ENCODE measurements around the gene CD40.

Gene CD40

DNA sequence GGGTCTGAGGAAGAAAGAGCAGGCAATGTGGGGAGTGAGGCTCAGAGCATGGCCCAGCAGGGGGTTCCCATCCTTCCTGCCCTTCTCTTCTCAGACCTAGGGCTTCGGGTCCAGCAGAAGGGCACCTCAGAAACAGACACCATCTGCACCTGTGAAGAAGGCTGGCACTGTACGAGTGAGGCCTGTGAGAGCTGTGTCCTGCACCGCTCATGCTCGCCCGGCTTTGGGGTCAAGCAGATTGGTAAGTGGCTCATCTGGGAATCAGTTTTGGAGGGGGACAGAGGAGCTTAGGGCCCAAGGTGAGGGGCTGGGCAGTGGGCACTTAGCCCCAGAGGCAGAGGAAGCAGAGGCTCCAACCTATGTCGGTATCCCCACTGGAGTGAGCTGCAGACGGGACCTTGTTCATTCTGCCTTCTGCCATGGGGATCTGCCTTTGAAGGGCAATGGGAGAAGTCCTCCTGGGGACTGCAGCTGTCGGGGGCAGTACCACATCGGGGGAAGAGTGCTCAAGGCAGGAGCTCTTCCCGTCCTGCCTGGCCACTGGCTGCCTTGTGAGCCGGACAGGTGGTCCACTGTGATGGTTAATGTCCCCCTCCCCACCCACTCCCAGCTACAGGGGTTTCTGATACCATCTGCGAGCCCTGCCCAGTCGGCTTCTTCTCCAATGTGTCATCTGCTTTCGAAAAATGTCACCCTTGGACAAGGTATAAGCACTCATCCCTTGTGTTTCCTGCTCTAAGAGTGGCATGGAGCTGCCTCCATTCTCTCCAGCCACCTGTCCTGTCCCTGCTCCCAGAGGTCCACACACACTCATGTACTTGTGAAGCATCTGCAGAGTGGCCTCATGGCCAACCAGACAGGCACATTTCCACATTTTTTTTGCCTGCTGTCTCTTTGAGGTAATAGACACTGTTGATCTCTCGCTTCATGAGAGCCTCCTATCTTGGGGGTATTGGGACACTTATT is 4.7 kb downstream of the CD40 start:
- DNase-seq (ENCODE audit: low read depth) = no peak

GRCh38 chr20:46123482-46124245 is 5.5 kb downstream of the CD40 start:
- DNase-seq (ENCODE audit: low read depth) = no peak

DNA sequence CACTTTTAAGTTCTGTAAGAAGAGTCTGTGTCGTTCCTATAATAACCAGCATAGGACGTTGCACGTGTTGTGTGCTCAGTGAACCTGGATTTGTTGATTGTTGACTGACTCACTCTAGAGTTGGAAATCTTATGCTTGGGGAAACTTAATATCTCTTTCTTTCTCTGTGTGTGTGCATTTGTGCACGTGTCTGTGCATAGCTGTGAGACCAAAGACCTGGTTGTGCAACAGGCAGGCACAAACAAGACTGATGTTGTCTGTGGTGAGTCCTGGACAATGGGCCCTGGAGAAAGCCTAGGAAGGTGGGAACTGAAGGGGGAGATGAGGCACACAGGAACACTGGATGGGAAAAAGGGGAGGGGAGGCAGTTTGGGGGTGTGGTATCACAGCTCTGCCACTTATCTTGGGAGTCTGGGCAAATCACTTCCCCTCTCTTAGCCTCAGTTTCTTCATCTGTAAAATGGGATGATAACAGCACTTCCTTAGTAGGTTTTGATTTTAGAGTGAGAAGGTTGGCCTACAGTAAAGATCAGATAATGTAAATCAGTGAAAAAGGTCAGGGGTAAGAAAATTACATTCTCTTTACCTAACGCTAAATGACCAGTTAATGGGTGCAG is 8.4 kb downstream of the CD40 start:
- DNase-seq (ENCODE audit: low read depth) = no peak

DNA sequence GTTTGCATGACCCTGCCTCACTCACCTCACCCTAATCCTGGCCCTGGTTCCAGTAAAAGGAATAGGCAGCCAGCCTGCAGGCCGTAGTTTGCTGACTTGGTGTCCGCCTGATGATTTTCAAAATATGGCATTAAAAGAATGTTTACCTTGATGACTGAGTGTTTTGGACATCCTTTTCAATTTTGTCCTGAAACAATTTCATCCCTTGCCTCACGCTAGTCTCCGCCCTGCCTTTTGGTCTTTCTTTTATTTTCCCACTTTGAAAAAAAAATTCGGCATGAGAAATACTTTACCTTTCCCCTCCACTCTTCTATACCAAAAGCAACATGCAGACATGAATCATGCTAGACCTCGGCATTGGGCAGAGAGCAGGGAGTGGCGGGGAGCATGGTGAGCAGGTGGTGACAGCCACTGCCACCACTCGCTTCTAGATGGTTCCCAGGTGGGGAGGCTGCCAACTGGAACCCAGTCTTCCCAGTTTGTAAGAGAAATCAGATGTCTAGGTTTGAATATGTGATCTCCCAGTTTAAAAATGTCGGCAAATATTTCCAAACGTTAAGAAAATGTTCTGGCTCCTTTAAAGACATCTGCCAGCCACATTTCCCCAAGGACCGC is 9.4 kb downstream of the CD40 start:
- DNase-seq (ENCODE audit: low read depth) = no peak

GRCh38 chr20:46128310-46129151 is 10.4 kb downstream of the CD40 start:
- DNase-seq (ENCODE audit: low read depth) = no peak

GRCh38 chr20:46129955-46130481 is 11.9 kb downstream of the CD40 start:
- no peak for DNase-seq (ENCODE audit: low read depth)

DNA sequence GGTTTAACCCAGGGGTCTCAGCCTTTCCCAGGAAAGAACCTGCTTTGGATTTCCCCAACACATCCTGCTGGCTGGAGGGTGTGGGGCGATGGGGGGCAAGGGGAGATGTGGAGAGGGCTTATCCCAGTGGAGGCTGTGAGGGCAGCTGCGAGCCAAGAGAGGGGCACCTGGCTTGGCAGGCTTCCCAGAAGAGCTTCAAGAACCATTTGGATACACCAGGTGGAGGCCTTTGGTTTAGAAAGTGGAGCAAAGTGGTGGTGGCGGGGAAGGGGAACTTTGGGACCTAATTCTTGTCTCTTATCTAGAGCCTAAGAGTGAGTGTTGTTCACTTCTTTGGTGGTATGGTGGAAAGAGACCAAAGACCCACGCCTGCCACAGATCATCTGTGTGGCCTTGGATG is 12.4 kb downstream of the CD40 start:
- no peak for DNase-seq (ENCODE audit: low read depth)

DNA sequence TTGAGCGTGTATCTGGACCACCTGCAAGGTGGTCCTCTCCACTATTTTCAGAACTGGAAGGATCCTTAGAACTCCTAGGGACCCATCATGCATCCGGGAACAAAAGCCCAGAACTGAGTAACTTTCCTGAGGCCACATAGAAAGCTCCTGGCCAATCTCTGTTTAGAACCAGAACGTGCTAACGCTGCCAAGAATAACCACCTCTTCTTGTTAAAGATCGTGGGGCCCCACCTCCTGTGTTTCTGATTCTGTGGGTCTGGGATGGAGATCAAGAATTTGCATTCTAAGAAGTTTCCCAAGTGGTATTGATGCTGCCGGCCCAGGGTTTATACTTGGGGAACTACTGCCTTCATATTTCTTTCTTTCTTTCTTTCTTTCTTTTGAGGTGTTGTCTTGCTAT is 13.3 kb downstream of the CD40 start:
- no peak for DNase-seq (ENCODE audit: low read depth)

DNA sequence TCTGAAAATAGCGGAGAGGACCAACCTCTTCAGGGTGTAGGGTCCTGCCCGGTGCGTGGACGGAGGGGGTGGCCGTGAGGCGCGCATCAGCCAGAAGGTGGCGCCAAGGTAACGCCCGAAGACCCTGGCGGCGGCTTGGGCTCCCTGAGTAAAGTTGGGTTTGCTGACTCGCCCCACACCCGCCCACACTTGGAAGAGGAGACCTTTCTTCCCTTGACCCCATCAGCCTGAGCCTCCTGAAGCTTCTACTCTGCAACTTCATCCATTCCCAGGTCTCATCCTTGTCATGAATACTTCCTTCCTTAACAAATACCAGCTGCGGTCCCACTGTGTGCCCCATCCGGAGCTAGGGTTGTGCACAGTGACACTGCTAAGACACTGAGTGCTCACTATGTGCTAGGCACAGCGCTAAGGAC is 14.6 kb downstream of the CD40 start:
- DNase-seq (ENCODE audit: low read depth) = peak; percentile 34

DNA sequence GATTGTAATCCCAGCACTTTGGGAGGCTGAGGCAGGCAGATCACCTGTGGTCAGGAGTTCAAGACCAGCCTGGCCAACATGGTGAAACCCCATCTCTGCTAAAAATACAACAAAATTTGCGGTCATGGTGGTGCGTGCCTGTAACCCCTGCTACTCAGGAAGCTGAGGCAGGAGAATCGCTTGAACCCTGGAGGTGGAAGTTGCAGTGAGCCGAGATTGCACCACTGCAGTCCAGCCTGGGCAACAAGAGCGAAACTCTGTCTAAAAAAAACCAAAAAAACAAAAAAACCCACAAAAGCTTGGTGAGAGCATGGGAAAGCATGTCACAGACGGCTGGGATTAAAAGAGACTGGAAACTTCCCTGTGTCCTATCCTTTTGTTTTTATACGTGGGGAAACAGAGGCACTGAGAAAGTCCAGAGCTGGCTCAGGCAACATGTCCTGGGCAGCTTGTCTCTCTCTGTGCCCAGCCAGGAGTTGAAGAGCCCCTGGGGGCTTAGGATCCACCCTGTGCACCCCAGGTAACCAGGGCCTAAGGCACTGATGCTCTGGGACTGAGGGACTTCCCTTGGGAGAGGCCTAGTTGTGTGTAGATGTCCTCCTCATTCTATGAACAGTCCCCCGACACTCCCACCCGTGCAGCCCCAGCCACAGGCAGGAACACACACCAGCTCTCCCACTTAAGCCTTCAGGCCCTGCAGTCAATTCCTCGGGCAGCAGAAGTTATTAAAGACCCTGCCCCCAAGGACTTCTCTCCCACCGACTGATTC is 16.0 kb downstream of the CD40 start:
- DNase-seq (ENCODE audit: low read depth) = no peak

DNA sequence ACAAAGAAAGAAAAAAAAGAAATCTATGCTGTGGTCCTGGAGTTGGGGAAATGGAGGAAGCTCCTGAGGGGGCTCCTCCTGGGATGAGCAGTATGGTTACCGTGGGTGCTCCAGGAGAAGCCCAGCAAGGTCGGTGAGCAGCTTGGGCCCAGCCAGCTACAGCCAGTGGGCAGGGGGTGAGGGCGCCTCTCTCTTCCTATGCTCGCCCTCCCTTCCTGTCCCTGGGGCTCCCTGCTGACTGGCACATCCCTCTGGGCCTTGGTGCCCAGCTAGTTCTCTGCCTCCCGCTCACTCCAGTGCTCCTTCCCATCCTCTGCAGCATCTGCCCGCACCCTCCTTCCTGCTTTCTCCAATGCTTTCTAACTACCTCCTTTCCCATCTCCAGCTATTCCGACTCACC is 16.6 kb downstream of the CD40 start:
- DNase-seq (ENCODE audit: low read depth) = no peak

GRCh38 chr20:46135856-46136633 is 17.9 kb downstream of the CD40 start:
- no peak for DNase-seq (ENCODE audit: low read depth)

GRCh38 chr20:46137816-46138215 is 19.7 kb downstream of the CD40 start:
- no peak for DNase-seq (ENCODE audit: low read depth)

GRCh38 chr20:46139266-46139889 is 21.3 kb downstream of the CD40 start:
- DNase-seq (ENCODE audit: low read depth) = no peak

DNA sequence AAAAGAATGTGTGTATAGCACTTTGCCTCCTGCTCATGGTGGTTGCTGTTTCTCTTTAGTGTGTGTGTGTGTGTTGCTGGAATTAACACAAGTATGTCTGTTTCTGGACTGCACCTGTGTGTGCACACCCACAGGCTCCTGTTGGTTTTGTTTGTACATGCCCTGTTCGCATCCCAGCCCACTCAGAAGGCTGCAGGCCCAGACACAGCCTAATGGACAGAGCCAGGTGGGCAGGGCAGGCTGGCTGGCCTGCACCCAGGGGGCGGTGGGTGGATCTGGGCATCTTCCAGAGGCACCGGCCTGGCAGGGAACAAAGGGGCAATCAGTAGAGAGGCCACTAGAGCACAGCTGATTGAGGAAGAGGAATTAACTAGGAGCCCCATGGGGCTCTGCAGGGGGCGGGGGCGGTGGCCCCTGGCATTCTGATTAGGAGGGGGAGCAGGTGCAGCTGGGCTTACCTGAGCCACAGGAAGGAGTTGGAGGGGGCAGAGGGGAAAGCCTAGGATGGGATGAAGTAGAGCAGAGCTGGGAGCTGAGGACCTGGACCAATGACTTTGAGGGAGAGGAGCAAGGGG is 21.9 kb downstream of the CD40 start:
- no peak for DNase-seq (ENCODE audit: low read depth)

GRCh38 chr20:46142124-46142523 is 24.0 kb downstream of the CD40 start:
- no peak for DNase-seq (ENCODE audit: low read depth)

- DNase-seq (ENCODE audit: low read depth) = no peak
Measured at GRCh38 chr20:46144432-46145025, 26.4 kb downstream of the CD40 start.

GRCh38 chr20:46145713-46146112 is 27.6 kb downstream of the CD40 start:
- no peak for DNase-seq (ENCODE audit: low read depth)

All from activated T-cell treated with anti-CD3 and anti-CD28 coated beads for 24 hours (primary cell).